GM18502 (cell line): ENCODE measurements around the gene DYNC1I1.
"Not testable (repeated sequence)": the region's sequence is repeated elsewhere in the genome, so short reads cannot be mapped to it uniquely, and the experiment has no call there.

ENCODE experiments used
- ATAC-seq: cut with Tn5 transposase; IDR thresholded peaks from one replicate; pipeline ENCODE4 v1.9.1; 2021; ENCODE audit warnings: mild to moderate bottlenecking; ENCODE audit not compliant: unreplicated experiment, poor library complexity

DYNC1I1 gene

GRCh38 chr7:95901006-95901405 is 128.7 kb downstream of the DYNC1I1 start:
- ATAC-seq: no peak

GRCh38 chr7:95904099-95904498 is 131.7 kb downstream of the DYNC1I1 start:
- ATAC-seq: no peak

GRCh38 chr7:95905167-95905566 is 132.8 kb downstream of the DYNC1I1 start:
- ATAC-seq: no peak

GRCh38 chr7:95906851-95907250 is 134.5 kb downstream of the DYNC1I1 start:
- ATAC-seq: no peak

- no peak for ATAC-seq
Observed at GRCh38 chr7:95907337-95907736, 135.0 kb downstream of the DYNC1I1 start.

- no peak for ATAC-seq
Observed at GRCh38 chr7:95908499-95908898, 136.1 kb downstream of the DYNC1I1 start.

- no peak for ATAC-seq
Observed at GRCh38 chr7:95910341-95910740, 138.0 kb downstream of the DYNC1I1 start.

GRCh38 chr7:95915731-95916130 is 143.4 kb downstream of the DYNC1I1 start:
- ATAC-seq: no peak

- ATAC-seq: peak; percentile 75
Observed at GRCh38 chr7:95916573-95917297, 144.4 kb downstream of the DYNC1I1 start.

GRCh38 chr7:95917634-95918033 is 145.3 kb downstream of the DYNC1I1 start:
- ATAC-seq: no peak

- no peak for ATAC-seq
Observed at GRCh38 chr7:95919556-95919955, 147.2 kb downstream of the DYNC1I1 start.

GRCh38 chr7:95921543-95921942 is 149.2 kb downstream of the DYNC1I1 start:
- ATAC-seq: no peak

- ATAC-seq: no peak
Observed at GRCh38 chr7:95922191-95922590, 149.8 kb downstream of the DYNC1I1 start.

GRCh38 chr7:95925236-95925635 is 152.9 kb downstream of the DYNC1I1 start:
- no peak for ATAC-seq

GRCh38 chr7:95925971-95926370 is 153.6 kb downstream of the DYNC1I1 start:
- no peak for ATAC-seq

GRCh38 chr7:95927756-95928155 is 155.4 kb downstream of the DYNC1I1 start:
- ATAC-seq: no peak

- no peak for ATAC-seq
Observed at GRCh38 chr7:95929710-95930280, 157.4 kb downstream of the DYNC1I1 start.

- no peak for ATAC-seq
Observed at GRCh38 chr7:95931460-95932232, 159.3 kb downstream of the DYNC1I1 start.

- ATAC-seq: no peak
Observed at GRCh38 chr7:95933618-95934017, 161.3 kb downstream of the DYNC1I1 start.

- ATAC-seq: not testable (repeated sequence)
Observed at GRCh38 chr7:95944867-95945266, 172.5 kb downstream of the DYNC1I1 start.

- ATAC-seq: no peak
Observed at GRCh38 chr7:95950698-95951097, 178.3 kb downstream of the DYNC1I1 start.
